T47D (cell line): ENCODE results near the gene MYB.
A peak's percentile ranks its signal among the peaks of the same experiment; 100 is the strongest.

Experiments
- DNase-seq, 2 experiments: peaks; one replicate each; pipeline versions ENCODE4 v3.0.0 to v3.0.0-alpha.2; 2011 to 2012; ENCODE audit warnings: low read depth in 1 of 2, low spot score in 1 of 2
- JUND ChIP-seq: IDR thresholded peaks from 2 replicates; pipeline ENCODE4 v1.6.1; 2012; ENCODE audit warnings: low read depth
- in situ Hi-C: cut with HindIII; loops from 2 replicates; pipeline ENCODE4 v1.10.0; 2016; ENCODE audit warnings: low sequenced_read_pairs, low pct_unique_long_range_greater_than_20kb

The MYB gene

GRCh38 chr6:135222623-135223022, 41.5 kb downstream of the MYB start:
- no peak for DNase-seq
- in situ Hi-C loops, result no loop called here
- TF ChIP-seq JUND, result no peak

- in situ Hi-C loops, result no loop called here
- no peak for TF ChIP-seq JUND
- no peak for DNase-seq
These were observed 43.0 kb downstream of the MYB start for GRCh38 chr6:135224037-135224647.

- in situ Hi-C loops, result no loop called here
- DNase-seq, result no peak
- no peak for TF ChIP-seq JUND
These were observed 44.8 kb downstream of the MYB start for GRCh38 chr6:135225911-135226310.

GRCh38 chr6:135226537-135226936, 45.4 kb downstream of the MYB start:
- in situ Hi-C loops, result no loop called here
- DNase-seq, result no peak
- no peak for TF ChIP-seq JUND

GRCh38 chr6:135227349-135227748, 46.2 kb downstream of the MYB start:
- in situ Hi-C loops, result no loop called here
- no peak for TF ChIP-seq JUND
- DNase-seq, result peak in 1 of 2 experiments; percentile 38

GRCh38 chr6:135227758-135228157, 46.6 kb downstream of the MYB start:
- no peak for DNase-seq
- in situ Hi-C loops, result no loop called here
- TF ChIP-seq JUND, result no peak

GRCh38 chr6:135228486-135228885, 47.4 kb downstream of the MYB start:
- TF ChIP-seq JUND, result no peak
- in situ Hi-C loops, result no loop called here
- no peak for DNase-seq

GRCh38 chr6:135229996-135230395, 48.9 kb downstream of the MYB start:
- TF ChIP-seq JUND, result no peak
- in situ Hi-C loops, result no loop called here
- DNase-seq, result no peak

GRCh38 chr6:135230711-135231468, 49.8 kb downstream of the MYB start:
- no peak for DNase-seq
- no peak for TF ChIP-seq JUND
- in situ Hi-C loops, result no loop called here

- in situ Hi-C loops, result no loop called here
These were observed 50.3 kb downstream of the MYB start for GRCh38 chr6:135231469-135231844.

GRCh38 chr6:135233686-135234491, 52.8 kb downstream of the MYB start:
- DNase-seq, result no peak
- in situ Hi-C loops, result no loop called here
- no peak for TF ChIP-seq JUND

More at GRCh38 chr6:135231469-135231844, 50.3 kb downstream of the MYB start:
- TF ChIP-seq JUND, result no peak
- DNase-seq, result no peak

GRCh38 chr6:135234492-135234780, 53.3 kb downstream of the MYB start:
- in situ Hi-C loops, result no loop called here
- no peak for DNase-seq

GRCh38 chr6:135235716-135236115, 54.6 kb downstream of the MYB start:
- in situ Hi-C loops, result no loop called here
- no peak for TF ChIP-seq JUND
- no peak for DNase-seq

More at GRCh38 chr6:135234492-135234780, 53.3 kb downstream of the MYB start:
- no peak for TF ChIP-seq JUND
